Astrocyte of the cerebellum (primary cell): ENCODE data around the gene FOXP1.

ENCODE experiments used
- DNase-seq: peaks from one replicate; pipeline ENCODE4 v3.0.0-alpha.2; 2011; ENCODE audit warnings: low read depth
- H3K4me3 ChIP-seq: 2 replicates; pipeline ENCODE4 v1.5.1; 2011; ENCODE audit warnings: mild to moderate bottlenecking, low read depth, low read length, moderate library complexity
- in situ Hi-C: cut with HindIII; loops from 2 replicates; pipeline ENCODE4 v1.10.0; 2017; ENCODE audit warnings: low sequenced_read_pairs
- TF ChIP-seq, protein P1 (sequence below): IDR thresholded peaks from 2 replicates; pipeline ENCODE4 v1.5.1; 2012; ENCODE audit warnings: low read length, low read depth, moderate library complexity, mild to moderate bottlenecking; ENCODE audit errors: missing control alignments

FOXP1 gene

DNA sequence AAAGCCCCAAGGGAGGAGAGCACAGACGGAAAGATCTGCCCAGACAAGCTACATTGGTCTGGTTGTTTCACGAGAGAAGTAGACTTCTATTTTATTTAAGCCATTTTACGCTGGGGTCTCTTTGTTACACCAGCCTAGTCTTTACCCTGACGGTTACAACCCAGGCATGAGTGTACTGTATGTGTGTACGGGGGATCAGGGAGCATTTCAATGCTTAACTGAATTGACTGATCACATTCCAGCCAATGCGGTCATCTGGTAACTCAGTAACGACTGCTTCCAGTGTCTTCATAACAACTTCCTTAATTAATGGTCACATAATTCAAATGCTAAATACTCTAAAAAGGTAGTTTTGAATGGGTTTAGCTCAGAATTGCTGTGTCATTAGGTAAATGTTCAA is 288.6 kb downstream of the FOXP1 start:
- DNase-seq: no peak
- no peak overlapping the region for H3K4me3 ChIP-seq
- TF ChIP-seq, protein P1, sequence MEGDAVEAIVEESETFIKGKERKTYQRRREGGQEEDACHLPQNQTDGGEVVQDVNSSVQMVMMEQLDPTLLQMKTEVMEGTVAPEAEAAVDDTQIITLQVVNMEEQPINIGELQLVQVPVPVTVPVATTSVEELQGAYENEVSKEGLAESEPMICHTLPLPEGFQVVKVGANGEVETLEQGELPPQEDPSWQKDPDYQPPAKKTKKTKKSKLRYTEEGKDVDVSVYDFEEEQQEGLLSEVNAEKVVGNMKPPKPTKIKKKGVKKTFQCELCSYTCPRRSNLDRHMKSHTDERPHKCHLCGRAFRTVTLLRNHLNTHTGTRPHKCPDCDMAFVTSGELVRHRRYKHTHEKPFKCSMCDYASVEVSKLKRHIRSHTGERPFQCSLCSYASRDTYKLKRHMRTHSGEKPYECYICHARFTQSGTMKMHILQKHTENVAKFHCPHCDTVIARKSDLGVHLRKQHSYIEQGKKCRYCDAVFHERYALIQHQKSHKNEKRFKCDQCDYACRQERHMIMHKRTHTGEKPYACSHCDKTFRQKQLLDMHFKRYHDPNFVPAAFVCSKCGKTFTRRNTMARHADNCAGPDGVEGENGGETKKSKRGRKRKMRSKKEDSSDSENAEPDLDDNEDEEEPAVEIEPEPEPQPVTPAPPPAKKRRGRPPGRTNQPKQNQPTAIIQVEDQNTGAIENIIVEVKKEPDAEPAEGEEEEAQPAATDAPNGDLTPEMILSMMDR: no peak
- in situ Hi-C loops: no loop called here

DNA sequence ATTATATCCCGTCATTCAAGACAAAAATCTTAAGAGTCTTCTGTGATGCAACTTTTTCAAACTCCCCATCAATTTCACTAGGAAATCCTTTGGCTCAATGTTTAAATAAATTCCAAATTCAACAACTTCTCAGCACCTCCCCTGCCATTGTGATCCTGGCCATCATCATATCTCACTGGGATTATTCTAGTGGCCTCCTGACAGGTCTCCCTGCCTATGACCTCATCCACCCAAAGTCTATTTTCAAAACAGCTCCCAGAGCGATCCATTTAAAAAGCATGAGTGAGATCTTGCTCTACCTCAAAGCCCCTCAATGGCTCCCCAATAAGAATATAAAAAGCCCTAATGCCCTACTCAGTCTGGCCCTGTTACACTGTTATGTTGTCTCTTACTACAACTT is 293.2 kb downstream of the FOXP1 start:
- H3K4me3 ChIP-seq: no peak overlapping the region
- no peak for DNase-seq
- in situ Hi-C loops: no loop called here
- TF ChIP-seq, protein P1: no peak

DNA sequence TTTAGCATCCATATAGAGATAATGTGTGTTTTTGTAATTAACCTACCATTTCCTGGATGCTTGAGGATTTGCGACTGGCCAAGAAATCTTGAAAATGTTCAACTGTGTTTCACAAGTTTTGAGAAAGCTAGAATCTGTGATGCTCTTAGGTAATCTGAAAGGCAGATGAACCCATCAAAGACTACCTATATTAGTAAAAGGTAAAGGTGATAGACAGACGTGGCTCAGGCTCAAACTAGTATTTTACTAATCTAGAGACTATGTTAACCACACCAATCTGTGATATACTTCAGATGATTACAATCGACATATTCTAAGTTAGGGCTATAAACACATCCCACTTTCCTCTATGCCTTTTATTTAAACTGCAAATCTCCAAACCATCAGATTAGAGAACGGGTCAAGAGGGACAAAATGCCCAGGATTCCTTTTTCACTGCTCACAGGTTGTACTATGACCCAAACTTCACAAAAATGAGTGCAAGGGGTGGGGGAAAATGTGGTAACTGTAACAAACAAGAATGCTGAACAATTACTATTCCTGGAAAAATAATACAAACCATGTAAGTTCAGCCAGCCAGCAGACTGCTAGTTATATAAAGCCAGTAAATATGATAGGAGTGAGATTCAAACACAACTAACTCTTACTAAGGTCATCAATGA is 295.1 kb downstream of the FOXP1 start:
- TF ChIP-seq, protein P1: no peak
- in situ Hi-C loops: no loop called here
- H3K4me3 ChIP-seq: no peak overlapping the region
- DNase-seq: no peak

DNA sequence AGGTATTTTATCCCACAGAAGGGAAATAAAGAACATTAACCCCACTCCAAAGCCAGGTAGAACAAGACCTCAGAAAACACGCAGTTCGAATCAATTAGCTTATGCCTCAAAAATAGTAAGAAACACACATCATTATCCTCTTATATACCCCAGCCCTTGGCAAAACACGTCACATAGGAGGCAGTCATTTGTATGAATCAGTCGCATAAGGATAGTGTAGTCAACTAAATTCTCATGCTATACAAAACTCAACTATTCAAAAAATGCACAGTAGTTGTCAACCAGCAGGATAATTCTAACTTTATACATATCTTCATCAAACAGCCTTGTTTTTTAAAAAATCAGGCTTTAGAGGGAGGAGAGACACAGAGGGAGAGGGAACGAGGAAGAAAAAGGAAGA is 298.4 kb downstream of the FOXP1 start:
- DNase-seq: no peak
- no peak overlapping the region for H3K4me3 ChIP-seq
- TF ChIP-seq, protein P1: no peak
- in situ Hi-C loops: no loop called here

DNA sequence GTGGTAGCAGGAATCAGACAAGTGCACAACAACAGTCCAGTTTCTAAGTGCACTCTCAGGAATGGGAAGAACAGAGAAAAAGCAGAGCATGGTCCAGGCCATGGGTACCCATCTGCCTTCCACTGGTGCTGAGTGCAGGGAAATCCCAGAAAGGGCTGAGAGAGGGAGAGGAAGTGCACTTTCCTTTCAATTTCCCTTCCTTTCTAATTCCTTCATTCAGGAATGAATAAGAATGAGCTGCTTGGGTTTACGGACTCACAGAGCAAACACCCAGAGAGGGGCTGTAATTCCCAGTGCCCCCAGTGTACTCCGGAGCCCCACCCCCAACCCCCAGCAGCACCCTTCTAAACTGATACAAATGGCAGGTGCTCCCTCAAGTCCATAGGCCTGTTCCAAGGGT is 300.6 kb downstream of the FOXP1 start:
- H3K4me3 ChIP-seq: no peak overlapping the region
- DNase-seq: no peak
- in situ Hi-C loops: no loop called here

DNA sequence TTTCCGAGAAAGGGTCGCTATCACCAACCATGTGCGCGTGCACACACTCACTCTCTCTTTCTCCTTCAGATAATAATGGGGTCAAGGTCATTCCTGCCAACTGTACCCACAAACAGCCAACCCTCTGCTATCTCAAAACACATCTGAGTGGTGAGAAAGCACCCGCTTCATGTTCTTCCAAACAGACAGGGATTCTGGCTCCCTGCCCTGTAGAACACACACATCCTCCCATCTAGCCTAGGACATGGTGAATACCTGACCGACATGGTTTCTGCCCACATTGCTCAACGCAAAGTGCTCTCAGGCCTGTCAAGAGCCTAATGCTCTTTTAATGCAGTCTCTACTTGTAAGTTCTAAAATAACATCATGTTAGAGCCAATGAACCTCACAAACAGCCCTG is 302.2 kb downstream of the FOXP1 start:
- TF ChIP-seq, protein P1: no peak
- no peak overlapping the region for H3K4me3 ChIP-seq
- in situ Hi-C loops: no loop called here
- DNase-seq: no peak

More for the DNA sequence above, 300.6 kb downstream of the FOXP1 start:
- TF ChIP-seq, protein P1: no peak

DNA sequence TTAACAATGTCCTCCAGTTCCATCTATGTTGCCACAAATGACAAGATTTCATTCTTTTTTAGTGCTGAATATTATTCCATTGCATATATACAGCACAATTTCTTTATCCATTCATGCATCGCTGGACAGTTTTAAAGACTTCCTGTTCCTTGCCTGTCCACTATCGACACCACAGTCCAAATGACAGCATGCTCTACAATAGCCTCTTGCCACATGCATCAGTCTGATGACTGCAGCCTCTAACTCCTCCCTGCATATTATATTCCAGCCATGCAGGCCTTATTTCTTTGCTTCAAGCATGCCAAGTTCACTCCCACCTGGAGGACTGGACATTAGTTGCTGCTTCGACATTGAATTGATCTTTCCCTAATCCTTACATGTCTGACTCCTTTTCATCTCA is 306.2 kb downstream of the FOXP1 start:
- no peak for DNase-seq
- TF ChIP-seq, protein P1: no peak
- in situ Hi-C loops: no loop called here
- no peak overlapping the region for H3K4me3 ChIP-seq
